ENCODE data around the gene DYRK1B. TPM values are rescaled to one million over a fixed set of nuclear protein-coding genes. Genes with fewer than 3 reads are reported as not detected.
A peak's percentile ranks its signal among the peaks of the same experiment; 100 is the strongest.

Gene DYRK1B
- total RNA-seq, 2 experiments from 2014 or later, result 4.5 to 4.8 TPM

DNA sequence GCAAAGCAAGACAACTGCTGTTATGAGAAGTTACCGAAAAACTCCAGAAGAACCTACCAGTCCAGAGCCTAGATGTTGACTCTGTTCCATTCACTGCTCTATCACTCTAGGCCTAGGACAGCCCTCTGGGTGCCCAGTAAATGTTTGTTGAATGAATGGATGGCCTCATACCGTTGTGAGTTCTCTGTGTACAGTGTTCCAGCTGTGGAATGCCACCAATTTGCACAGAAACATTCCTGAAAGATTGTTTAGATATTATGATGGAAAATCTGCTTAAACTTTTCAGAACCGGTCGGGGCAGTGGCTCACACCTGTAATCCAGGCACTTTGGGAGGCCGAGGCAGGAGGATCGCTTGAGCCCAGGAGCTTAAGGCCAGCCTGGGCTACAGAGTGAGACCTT, 13.6 kb upstream of the DYRK1B start:
- intact Hi-C loops (cut with micrococcal nuclease), result loop anchor here (10.0 kb wide), 1 partner anchor 293 kb away; no protein-coding TSS in a partner anchor
- no peak for DNase-seq
- no peak overlapping the region for H3K4me3 Mint-ChIP-seq
- POLR2A ChIA-PET, result interaction anchor here (3.4 to 3.5 kb wide), 2 partner anchors 14 to 123 kb away, joined by 17 to 20 read pairs; partner anchors contain the start of genes DYRK1B and PSMC4
- no peak overlapping the region for H3K27ac Mint-ChIP-seq
- H3K9me3 Mint-ChIP-seq, result no peaks in the 10 kb centered on the region
- H3K36me3 Mint-ChIP-seq, result peaks cover 17% of the 10 kb centered on the region
- peaks cover 33% of the 10 kb centered on the region for H3K4me1 Mint-ChIP-seq (ENCODE audit: low read depth)
- H3K27me3 Mint-ChIP-seq, result peaks cover 2% of the 10 kb centered on the region
- CTCF ChIA-PET, result interaction anchor here (1.3 to 6.0 kb wide), 3 partner anchors 14 to 123 kb away, joined by 4 to 56 read pairs (median 4); partner anchors contain the start of genes DYRK1B and PSMC4

- H3K27ac Mint-ChIP-seq, result peak overlapping the region; percentile 90
- no peak for DNase-seq
- ChIA-PET POLR2A (interaction anchor here (0.8 to 3.5 kb wide), 6 partner anchors 13 to 756 kb away, joined by 3 to 20 read pairs (median 4); partner anchors contain the start of genes DYRK1B, PSMC4 and ZNF780A), CTCF (interaction anchor here (0.7 to 6.0 kb wide), 7 partner anchors 13 to 173 kb away, joined by 3 to 56 read pairs (median 4); partner anchors contain the start of genes DYRK1B and PSMC4)
- peaks cover 20% of the 10 kb centered on the region for H3K36me3 Mint-ChIP-seq
- peaks cover 39% of the 10 kb centered on the region for H3K4me1 Mint-ChIP-seq (ENCODE audit: low read depth)
- intact Hi-C loops (cut with micrococcal nuclease), result loop anchor here (1.0 to 10.0 kb wide), 2 partner anchors 14 to 292 kb away; no protein-coding TSS in a partner anchor
- peak overlapping the region; percentile 94 for H3K4me3 Mint-ChIP-seq
- H3K9me3 Mint-ChIP-seq, result no peaks in the 10 kb centered on the region
- H3K27me3 Mint-ChIP-seq, result peaks cover 2% of the 10 kb centered on the region
Observed at GRCh38 chr19:39846678-39847486, 12.9 kb upstream of the DYRK1B start.

- CTCF ChIA-PET, result interaction anchor here (0.7 to 6.9 kb wide), 12 partner anchors 11 to 319 kb away, joined by 3 to 70 read pairs (median 4); partner anchors contain the start of genes DYRK1B and PSMC4
Observed at GRCh38 chr19:39845933-39846677, 12.1 kb upstream of the DYRK1B start, which contains the start of gene FBL. TSS of gene FBL (minus strand) at chr19:39846379. CDS start at chr19:39846300, 79 bp downstream.

DNA sequence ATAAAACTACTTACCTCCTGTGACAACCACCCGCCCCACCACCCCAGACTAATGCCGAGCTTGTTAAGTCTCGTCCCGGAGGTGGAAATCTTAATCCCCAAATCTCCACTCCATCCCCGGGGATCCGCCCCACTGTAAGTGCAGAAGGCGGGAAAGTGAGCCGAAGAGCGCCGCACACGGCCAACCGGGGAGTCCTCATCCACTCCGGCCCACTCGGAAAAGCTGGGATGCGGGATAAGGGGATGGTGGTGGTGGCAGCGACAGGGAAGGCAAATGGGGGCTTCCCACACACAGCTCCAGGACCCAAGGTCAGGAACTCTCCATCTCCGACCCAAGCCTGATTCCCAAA, 11.6 kb upstream of the DYRK1B start:
- ChIA-PET CTCF (interaction anchor here (0.7 to 6.9 kb wide), 10 partner anchors 10 to 320 kb away, joined by 3 to 70 read pairs (median 6); partner anchors contain the start of genes DYRK1B and PSMC4), POLR2A (interaction anchor here (1.1 to 3.5 kb wide), 4 partner anchors 12 to 125 kb away, joined by 3 to 20 read pairs (median 11); partner anchors contain the start of genes DYRK1B and PSMC4)
- H3K4me3 Mint-ChIP-seq, result peak overlapping the region; percentile 94
- DNase-seq, result no peak
- peaks cover 47% of the 10 kb centered on the region for H3K4me1 Mint-ChIP-seq (ENCODE audit: low read depth)
- peak overlapping the region; percentile 90 for H3K27ac Mint-ChIP-seq
- intact Hi-C loops (cut with micrococcal nuclease), result loop anchor here (2.0 to 10.0 kb wide), 2 partner anchors 167 to 291 kb away; no protein-coding TSS in a partner anchor
- H3K27me3 Mint-ChIP-seq, result no peaks in the 10 kb centered on the region
- H3K36me3 Mint-ChIP-seq, result peaks cover 24% of the 10 kb centered on the region
- H3K9me3 Mint-ChIP-seq, result no peaks in the 10 kb centered on the region

More at GRCh38 chr19:39845933-39846677, 12.1 kb upstream of the DYRK1B start, which contains the start of gene FBL:
- no peaks in the 10 kb centered on the region for H3K27me3 Mint-ChIP-seq
- peak; percentile 98 for DNase-seq
- H3K4me1 Mint-ChIP-seq (ENCODE audit: low read depth), result peaks cover 46% of the 10 kb centered on the region
- peaks cover 22% of the 10 kb centered on the region for H3K36me3 Mint-ChIP-seq
- H3K9me3 Mint-ChIP-seq, result no peaks in the 10 kb centered on the region
- peak within 1 kb of the TSS; percentile 94 for H3K4me3 Mint-ChIP-seq
- POLR2A ChIA-PET, result interaction anchor here (0.7 to 3.5 kb wide), 8 partner anchors 13 to 757 kb away, joined by 3 to 20 read pairs (median 4); partner anchors contain the start of genes DYRK1B, PSMC4 and ZNF780A
- intact Hi-C loops (cut with micrococcal nuclease), result loop anchor here (1.0 to 10.0 kb wide), 3 partner anchors 13 to 291 kb away; no protein-coding TSS in a partner anchor
- peak within 1 kb of the TSS; percentile 90 for H3K27ac Mint-ChIP-seq

- Mint-ChIP-seq H3K36me3 (peaks cover 26% of the 10 kb centered on the region), H3K9me3 (no peaks in the 10 kb centered on the region), H3K27me3 (no peaks in the 10 kb centered on the region), H3K4me1 (ENCODE audit: low read depth) (peaks cover 47% of the 10 kb centered on the region), H3K4me3 (peak overlapping the region; percentile 94), H3K27ac (peak overlapping the region; percentile 90)
- CTCF ChIA-PET, result interaction anchor here (0.5 to 6.9 kb wide), 16 partner anchors 10 to 503 kb away, joined by 3 to 70 read pairs (median 4); partner anchors contain the start of genes DYRK1B, PSMC4 and SAMD4B
- POLR2A ChIA-PET, result interaction anchor here (1.1 to 3.5 kb wide), 4 partner anchors 12 to 125 kb away, joined by 3 to 20 read pairs (median 11); partner anchors contain the start of genes DYRK1B and PSMC4
- intact Hi-C loops (cut with micrococcal nuclease), result loop anchor here (2.0 to 10.0 kb wide), 2 partner anchors 166 to 290 kb away; no protein-coding TSS in a partner anchor
- peak; percentile 25 for DNase-seq
Observed at GRCh38 chr19:39845172-39845571, 11.2 kb upstream of the DYRK1B start.

DNA sequence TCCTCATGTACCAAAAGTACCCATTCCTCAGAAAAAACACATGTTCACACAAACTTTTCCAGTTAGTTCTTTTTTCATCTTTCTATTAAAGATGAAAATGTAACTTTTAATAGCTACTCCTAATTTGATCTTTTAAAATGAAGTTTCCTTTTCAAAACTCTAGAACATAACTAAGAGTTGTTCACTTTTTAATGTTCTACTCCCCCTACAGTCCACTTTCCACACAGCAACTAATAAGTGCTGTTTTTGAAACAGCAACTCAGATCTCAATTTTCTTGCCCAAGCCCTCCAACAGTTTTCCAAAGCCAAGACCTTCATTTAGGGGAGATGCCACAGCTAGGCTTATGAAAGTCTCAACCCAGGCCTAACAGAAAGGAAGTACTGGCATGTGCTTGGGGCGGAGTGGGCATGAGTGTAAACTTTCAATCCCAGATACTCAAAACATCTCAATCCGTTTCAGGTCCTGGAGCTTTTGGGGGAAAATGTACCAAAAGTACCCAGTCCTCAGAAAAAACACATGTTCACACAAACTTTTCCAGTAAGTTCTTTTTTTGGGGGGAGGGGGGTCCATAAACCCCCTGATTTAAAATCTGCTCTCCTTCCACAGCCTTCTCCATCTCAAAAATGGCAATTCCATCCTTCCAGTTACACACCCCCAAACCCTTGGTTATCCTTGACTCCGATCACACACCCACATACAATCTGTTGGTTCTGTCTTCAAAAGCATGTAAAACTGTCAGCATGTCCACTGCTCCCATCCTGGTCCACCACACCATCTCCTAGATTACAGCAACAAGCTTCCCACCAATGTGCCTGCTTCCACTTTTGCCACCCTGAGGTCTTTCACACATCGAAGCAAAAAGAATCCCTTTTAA, 10.2 kb upstream of the DYRK1B start:
- no peak for DNase-seq
- POLR2A ChIA-PET, result interaction anchor here (1.1 to 3.5 kb wide), 5 partner anchors 10 to 126 kb away, joined by 3 to 20 read pairs (median 5); partner anchors contain the start of genes DYRK1B and PSMC4
- Mint-ChIP-seq H3K4me1 (ENCODE audit: low read depth) (peaks cover 47% of the 10 kb centered on the region), H3K4me3 (peak overlapping the region; percentile 94), H3K27ac (peak overlapping the region; percentile 90), H3K9me3 (no peaks in the 10 kb centered on the region), H3K36me3 (peaks cover 34% of the 10 kb centered on the region), H3K27me3 (no peaks in the 10 kb centered on the region)
- intact Hi-C loops (cut with micrococcal nuclease), result loop anchor here (1.0 to 10.0 kb wide), 3 partner anchors 51 to 289 kb away; no protein-coding TSS in a partner anchor
- CTCF ChIA-PET, result interaction anchor here (0.6 to 6.9 kb wide), 28 partner anchors 8 to 898 kb away, joined by 3 to 70 read pairs (median 4); partner anchors contain the start of genes AKT2, DYRK1B, PSMC4 and SAMD4B

DNA sequence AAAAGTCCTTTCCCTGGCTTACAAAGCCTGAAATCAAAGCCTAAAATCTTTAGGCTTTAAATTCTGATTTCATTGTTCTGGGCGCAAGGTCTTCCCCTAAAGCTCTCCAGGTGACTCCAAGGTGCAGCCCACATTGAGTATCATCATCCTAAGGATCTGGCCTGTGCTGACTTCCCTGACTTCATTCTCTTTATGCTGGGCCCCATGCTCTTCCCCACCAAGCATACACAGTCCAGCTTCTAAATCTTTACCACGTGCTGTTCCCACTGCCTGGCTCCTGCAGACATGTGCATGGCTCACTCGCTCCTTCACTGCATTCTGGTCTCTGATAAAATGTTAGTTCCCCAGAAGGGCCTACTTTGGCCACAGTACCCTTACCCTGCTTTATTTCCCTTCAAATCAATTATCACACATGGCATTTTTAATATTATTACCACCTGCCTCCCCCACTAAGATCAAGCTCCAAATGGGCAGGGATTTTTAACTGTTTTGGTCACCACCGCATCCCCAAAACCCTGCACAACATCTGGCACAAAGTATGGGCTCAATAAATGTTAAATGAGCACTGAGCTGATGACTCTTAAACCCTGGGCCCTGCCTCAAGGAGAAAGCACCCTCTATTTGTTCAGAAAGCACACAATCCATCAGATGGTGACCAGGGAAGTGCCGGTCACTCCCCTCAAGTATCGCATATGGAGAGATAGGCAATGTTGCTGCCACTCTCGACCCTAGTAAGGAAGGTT, 8.9 kb upstream of the DYRK1B start:
- ChIA-PET CTCF (interaction anchor here (0.7 to 6.9 kb wide), 14 partner anchors 9 to 442 kb away, joined by 3 to 70 read pairs (median 7); partner anchors contain the start of genes AKT2, DYRK1B, PSMC4 and RPS16), POLR2A (interaction anchor here (2.0 kb wide), 1 partner anchor 9 kb away, joined by 4 read pairs; the partner anchor contains the start of gene DYRK1B)
- peaks cover 47% of the 10 kb centered on the region for H3K4me1 Mint-ChIP-seq (ENCODE audit: low read depth)
- no peak overlapping the region for H3K4me3 Mint-ChIP-seq
- H3K36me3 Mint-ChIP-seq, result peaks cover 44% of the 10 kb centered on the region
- H3K9me3 Mint-ChIP-seq, result no peaks in the 10 kb centered on the region
- no peak for DNase-seq
- H3K27me3 Mint-ChIP-seq, result no peaks in the 10 kb centered on the region
- peak overlapping the region; percentile 42 for H3K27ac Mint-ChIP-seq
- intact Hi-C loops (cut with micrococcal nuclease), result loop anchor here (10.0 kb wide), 1 partner anchor 288 kb away; no protein-coding TSS in a partner anchor

GRCh38 chr19:39841041-39841440, 7.1 kb upstream of the DYRK1B start:
- intact Hi-C loops (cut with micrococcal nuclease), result loop anchor here (10.0 kb wide), 1 partner anchor 286 kb away; no protein-coding TSS in a partner anchor
- no peak for DNase-seq
- Mint-ChIP-seq H3K36me3 (peaks cover 60% of the 10 kb centered on the region), H3K4me1 (ENCODE audit: low read depth) (peaks cover 38% of the 10 kb centered on the region), H3K9me3 (no peaks in the 10 kb centered on the region), H3K27me3 (no peaks in the 10 kb centered on the region), H3K27ac (no peak overlapping the region), H3K4me3 (no peak overlapping the region)
- POLR2A ChIA-PET, result no interaction called here
- CTCF ChIA-PET, result interaction anchor here (6.9 kb wide), 1 partner anchor 49 kb away, joined by 70 read pairs; no protein-coding TSS in a partner anchor

DNA sequence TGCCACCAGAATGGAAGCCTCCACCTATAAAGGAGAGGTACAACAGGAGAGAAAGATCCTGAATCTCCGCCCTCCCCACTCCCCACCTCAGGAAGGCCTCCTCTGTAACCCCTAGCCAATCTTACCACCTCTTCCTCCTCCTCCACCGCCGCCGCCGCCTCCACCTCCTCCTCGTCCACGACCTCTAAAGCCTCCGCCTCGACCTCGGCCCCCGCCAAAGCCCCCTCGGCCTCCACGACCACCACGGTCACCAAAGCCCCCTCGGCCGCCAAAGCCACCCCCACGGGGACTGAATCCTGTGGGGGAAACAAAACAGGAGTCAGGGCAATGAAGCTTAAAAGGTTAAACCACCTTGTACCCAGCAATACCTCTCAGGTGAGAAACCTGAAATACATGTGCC, 6.5 kb upstream of the DYRK1B start:
- Mint-ChIP-seq H3K4me3 (no peak overlapping the region), H3K9me3 (no peaks in the 10 kb centered on the region), H3K36me3 (peaks cover 57% of the 10 kb centered on the region), H3K4me1 (ENCODE audit: low read depth) (peaks cover 38% of the 10 kb centered on the region), H3K27me3 (no peaks in the 10 kb centered on the region), H3K27ac (no peak overlapping the region)
- POLR2A ChIA-PET, result no interaction called here
- intact Hi-C loops (cut with micrococcal nuclease), result loop anchor here (10.0 kb wide), 1 partner anchor 286 kb away; no protein-coding TSS in a partner anchor
- no peak for DNase-seq
- CTCF ChIA-PET, result interaction anchor here (6.9 kb wide), 1 partner anchor 49 kb away, joined by 70 read pairs; no protein-coding TSS in a partner anchor

Data from activated CD4-positive, alpha-beta memory T cell treated with anti-CD3 and anti-CD28 coated beads for 36 hours (primary cell).